OCI-M1 (cell line): ENCODE measurements around the gene NXPE1.

ENCODE experiments used
- DNase-seq: peaks from one replicate; lab custom pipeline; 2025; lab: John Stamatoyannopoulos, UW

Gene NXPE1

GRCh38 chr11:114562166-114562916, 2.7 kb upstream of the NXPE1 start:
- DNase-seq: no peak

GRCh38 chr11:114556135-114556534, 3.5 kb downstream of the NXPE1 start:
- no peak for DNase-seq

- no peak for DNase-seq
Observed at GRCh38 chr11:114553642-114554041, 6.0 kb downstream of the NXPE1 start.

GRCh38 chr11:114551060-114551459, 8.6 kb downstream of the NXPE1 start:
- no peak for DNase-seq

DNA sequence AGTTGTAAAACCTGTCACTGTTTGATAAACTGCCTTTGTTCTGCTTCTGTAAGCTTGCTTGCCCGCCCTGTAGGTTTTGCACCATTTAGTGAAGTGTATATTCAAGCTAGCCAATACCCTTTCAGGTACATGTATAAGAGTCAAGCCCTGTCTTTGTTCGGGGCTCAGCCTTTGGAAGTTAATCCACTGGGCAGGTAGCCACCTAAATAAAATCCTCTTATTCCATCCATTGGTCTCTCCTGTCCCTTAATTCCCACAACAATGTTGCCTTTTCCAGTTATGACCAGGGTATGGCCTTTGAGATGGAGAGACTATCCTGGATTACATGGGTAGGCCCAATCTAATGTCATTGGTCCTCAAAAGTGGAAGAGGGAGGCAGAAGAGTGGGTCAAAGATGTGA, 34.0 kb downstream of the NXPE1 start:
- DNase-seq: peak; percentile 25

DNA sequence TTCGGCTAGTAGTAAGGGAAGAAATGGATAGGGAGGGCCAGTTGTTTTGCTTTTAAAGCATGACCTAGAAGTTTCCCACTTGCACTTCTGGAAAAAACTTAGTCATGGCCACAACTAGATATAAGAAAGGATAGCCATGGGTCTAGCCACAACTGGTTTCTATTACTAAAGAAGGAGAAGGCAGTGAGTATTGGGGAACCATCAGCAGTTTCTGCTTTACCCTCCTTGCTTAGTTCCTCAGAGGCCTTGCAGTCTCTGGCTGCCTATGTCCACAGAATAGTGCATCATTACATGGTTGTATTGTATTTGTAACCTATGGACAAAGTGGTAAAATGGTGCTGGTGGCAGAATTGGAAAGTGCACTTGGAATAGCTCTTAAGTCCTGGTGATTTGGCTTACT, 35.6 kb downstream of the NXPE1 start:
- peak; percentile 70 for DNase-seq

- no peak for DNase-seq
Observed at GRCh38 chr11:114522818-114523217, 36.9 kb downstream of the NXPE1 start.

DNA sequence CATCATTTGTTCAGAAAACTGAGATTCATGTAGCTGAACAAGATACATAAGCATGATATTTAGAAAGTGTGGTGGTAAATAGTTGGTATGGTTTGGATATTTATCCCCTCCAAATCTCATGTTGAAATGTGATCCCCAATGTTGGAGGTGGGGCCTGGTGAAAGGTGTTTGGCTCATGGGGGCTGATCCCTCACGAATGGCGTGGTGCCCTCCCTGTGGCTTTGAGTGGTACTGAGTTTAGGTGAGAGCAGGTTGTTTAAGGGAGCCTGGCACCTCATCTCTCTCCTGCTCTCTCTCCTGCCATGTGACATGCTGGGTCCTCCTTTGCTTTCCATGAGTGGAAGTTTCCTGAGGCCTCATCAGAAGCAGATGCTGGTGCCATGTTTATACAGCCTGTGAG, 48.1 kb downstream of the NXPE1 start:
- DNase-seq: no peak

- DNase-seq: no peak
Observed at GRCh38 chr11:114511079-114511478, 48.6 kb downstream of the NXPE1 start.

- DNase-seq: no peak
Observed at GRCh38 chr11:114501901-114502300, 57.8 kb downstream of the NXPE1 start.

DNA sequence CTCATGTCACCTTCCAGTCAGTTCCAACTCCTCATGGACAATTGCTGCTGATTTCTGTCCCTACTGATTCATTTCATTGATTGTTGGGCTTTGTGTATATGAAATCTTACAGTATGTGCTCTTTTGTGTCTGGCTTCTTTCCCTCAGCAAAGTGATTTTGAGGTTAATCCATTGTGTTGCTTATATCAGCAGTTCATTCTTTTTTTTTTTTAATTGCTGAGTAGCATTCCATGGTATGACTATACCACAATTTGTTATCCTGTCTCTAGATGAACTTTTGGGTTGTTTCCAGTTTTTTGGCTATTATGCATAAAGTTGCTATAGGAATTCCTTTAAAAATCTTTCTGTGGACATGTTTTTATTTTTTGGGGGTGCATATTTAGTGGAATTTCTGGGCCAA, 59.9 kb downstream of the NXPE1 start:
- no peak for DNase-seq

DNA sequence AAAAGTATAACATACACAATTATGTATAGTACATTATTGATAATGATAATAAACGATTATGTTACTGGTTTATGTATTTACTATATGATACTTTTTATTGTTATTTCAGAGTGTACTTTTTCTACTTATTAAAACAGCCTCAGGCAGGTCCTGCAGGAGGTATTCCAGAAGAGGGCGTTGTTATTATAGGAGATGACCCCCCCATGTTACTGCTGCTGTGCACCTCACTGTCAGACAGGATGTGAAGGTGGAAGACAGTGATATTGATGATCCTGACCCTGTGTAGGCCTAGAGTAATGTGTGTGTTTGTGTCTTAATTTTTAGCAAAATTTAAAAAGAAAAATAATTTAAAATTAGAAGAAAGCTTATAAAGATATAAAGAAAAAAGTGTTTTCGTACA, 62.8 kb downstream of the NXPE1 start:
- peak; percentile 26 for DNase-seq

- DNase-seq: no peak
Observed at GRCh38 chr11:114483929-114484328, 75.8 kb downstream of the NXPE1 start.

DNA sequence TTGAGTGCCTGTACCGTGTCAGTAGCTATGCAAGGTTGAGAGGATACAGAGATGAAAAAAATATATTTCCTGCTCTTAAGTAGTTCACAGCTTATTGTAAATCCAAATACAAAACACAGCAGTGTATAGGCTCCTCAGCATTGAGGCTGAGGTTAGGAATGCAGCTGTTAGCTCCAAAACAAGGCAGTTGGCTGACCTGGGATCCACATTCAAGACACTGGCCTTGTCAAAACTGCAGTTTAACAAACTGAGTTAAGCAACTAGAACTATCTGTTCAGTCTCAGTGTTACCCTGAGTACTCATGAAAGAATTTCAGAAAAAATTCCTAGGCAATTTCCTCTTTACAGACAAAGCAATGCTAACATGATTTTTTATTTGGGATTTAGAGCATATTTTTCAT, 77.6 kb downstream of the NXPE1 start:
- no peak for DNase-seq

DNA sequence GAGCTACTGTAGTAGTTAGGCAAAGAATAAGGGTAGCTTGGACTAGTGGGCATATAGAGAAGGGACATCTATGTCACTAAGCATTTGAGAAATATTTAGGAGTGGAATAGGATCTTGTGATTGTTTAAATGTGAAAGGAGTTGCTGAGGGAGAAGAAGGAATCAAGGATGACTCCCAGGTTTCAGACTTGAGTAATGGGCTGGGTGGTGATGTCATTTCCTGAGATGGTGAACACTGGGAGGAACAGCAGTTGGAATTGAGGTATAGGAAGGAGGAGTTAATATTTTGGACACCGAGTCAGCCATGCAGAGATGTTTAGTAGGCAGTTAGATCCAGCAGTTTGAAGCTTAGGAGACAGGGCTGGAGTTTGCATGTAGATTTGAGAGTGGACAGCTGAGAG, 80.3 kb downstream of the NXPE1 start:
- DNase-seq: no peak

DNA sequence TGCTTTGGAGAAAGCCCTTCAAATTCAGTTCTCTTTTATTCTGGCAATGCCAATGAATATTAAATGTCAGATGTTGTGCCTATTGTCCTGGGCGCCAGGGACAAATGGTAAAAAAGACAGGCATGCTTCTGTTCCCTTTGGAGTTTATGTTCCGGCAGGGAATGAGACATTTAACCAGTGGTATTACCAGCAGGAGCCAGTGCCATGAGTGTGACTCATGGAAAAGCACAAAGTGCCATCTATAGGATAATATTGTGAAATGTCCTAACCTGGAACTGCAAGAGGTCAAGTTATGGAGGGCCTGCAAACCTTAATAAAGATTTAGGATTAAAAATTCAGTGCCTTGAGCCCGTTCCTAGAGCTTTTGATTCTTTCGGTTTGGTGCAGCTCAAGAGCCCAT, 80.9 kb downstream of the NXPE1 start:
- peak; percentile 46 for DNase-seq

GRCh38 chr11:114478001-114478410, 81.7 kb downstream of the NXPE1 start:
- no peak for DNase-seq

GRCh38 chr11:114472661-114473060, 87.0 kb downstream of the NXPE1 start:
- no peak for DNase-seq
